H9 (cell line): ENCODE data around the gene TTC7B. TPM values are rescaled to one million over a fixed set of nuclear protein-coding genes. Genes with fewer than 3 reads are reported as not detected.

ENCODE experiments used
- DNase-seq: peaks from one replicate; pipeline ENCODE4 v3.0.0-alpha.2; 2017
- H2AFZ ChIP-seq: one replicate; pipeline ENCODE4 v1.6.1; 2013; ENCODE audit warnings: mild to moderate bottlenecking, low read length, control low read depth, moderate library complexity
- H2AK5ac ChIP-seq: 2 replicates; pipeline ENCODE4 v1.6.1; 2013; ENCODE audit warnings: low read length, control low read depth, mixed read lengths; ENCODE audit not compliant: insufficient read length
- H2BK120ac ChIP-seq: one replicate; pipeline ENCODE4 v1.6.1; 2013; ENCODE audit warnings: low read depth, mild to moderate bottlenecking, low read length, control low read depth, inconsistent platforms; ENCODE audit not compliant: poor library complexity, severe bottlenecking
- H2BK12ac ChIP-seq: 2 replicates; pipeline ENCODE4 v1.6.1; 2013; ENCODE audit warnings: low read length, control low read depth, mixed read lengths, low read depth; ENCODE audit not compliant: insufficient read length
- H2BK15ac ChIP-seq: 2 replicates; pipeline ENCODE4 v1.6.1; 2013; ENCODE audit warnings: low read depth, low read length, control low read depth
- H2BK20ac ChIP-seq: one replicate; pipeline ENCODE4 v1.6.1; 2013; ENCODE audit warnings: low read depth, mild to moderate bottlenecking, low read length, control low read depth, inconsistent platforms; ENCODE audit not compliant: poor library complexity, severe bottlenecking
- H2BK5ac ChIP-seq: 2 replicates; pipeline ENCODE4 v1.6.1; 2013; ENCODE audit warnings: low read length, control low read depth, mixed read lengths; ENCODE audit not compliant: insufficient read length
- H3K14ac ChIP-seq: 2 replicates; pipeline ENCODE4 v1.6.1; 2013; ENCODE audit warnings: low read length, control low read depth; ENCODE audit not compliant: insufficient read depth
- H3K18ac ChIP-seq: 2 replicates; pipeline ENCODE4 v1.6.1; 2013; ENCODE audit warnings: low read depth, mild to moderate bottlenecking, mixed read lengths, low read length, control low read depth; ENCODE audit not compliant: insufficient read length
- H3K23ac ChIP-seq: 2 replicates; pipeline ENCODE4 v1.6.1; 2013; ENCODE audit warnings: low read length, control low read depth, mixed read lengths, low read depth; ENCODE audit not compliant: insufficient read length
- H3K23me2 ChIP-seq: 2 replicates; pipeline ENCODE4 v1.6.1; 2013; ENCODE audit warnings: low read depth, mild to moderate bottlenecking, mixed read lengths, low read length, control low read depth; ENCODE audit not compliant: insufficient read length, poor library complexity, severe bottlenecking
- H3K27ac ChIP-seq: 2 replicates; pipeline ENCODE4 v1.5.1; 2013; ENCODE audit warnings: low read length, control low read depth, mixed read lengths, low read depth; ENCODE audit not compliant: insufficient read length
- H3K27me3 ChIP-seq: 2 replicates; pipeline ENCODE4 v1.6.1; 2013; ENCODE audit warnings: low read length, control low read depth, inconsistent platforms; ENCODE audit not compliant: insufficient read depth
- H3K4ac ChIP-seq: 2 replicates; pipeline ENCODE4 v1.6.1; 2013; ENCODE audit warnings: low read depth, mild to moderate bottlenecking, control low read depth, inconsistent platforms, low read length, moderate library complexity
- H3K4me1 ChIP-seq: 2 replicates; pipeline ENCODE4 v1.6.1; 2013; ENCODE audit warnings: low read length, control low read depth, inconsistent platforms; ENCODE audit not compliant: insufficient read depth
- H3K4me2 ChIP-seq: 2 replicates; pipeline ENCODE4 v1.6.1; 2013; ENCODE audit warnings: low read length, control low read depth, mixed read lengths; ENCODE audit not compliant: insufficient read length, insufficient read depth
- H3K56ac ChIP-seq: 2 replicates; pipeline ENCODE4 v1.6.1; 2013; ENCODE audit warnings: low read depth, mild to moderate bottlenecking, mixed read lengths, low read length, control low read depth; ENCODE audit not compliant: insufficient read length
- H3K79me1 ChIP-seq: 2 replicates; pipeline ENCODE4 v1.6.1; 2013; ENCODE audit warnings: low read depth, mild to moderate bottlenecking, moderate library complexity, low read length, control low read depth, inconsistent platforms; ENCODE audit not compliant: insufficient read depth, poor library complexity, severe bottlenecking
- H3K79me2 ChIP-seq: 2 replicates; pipeline ENCODE4 v1.6.1; 2013; ENCODE audit warnings: low read length, control low read depth, inconsistent platforms; ENCODE audit not compliant: insufficient read depth
- H3K9ac ChIP-seq: 2 replicates; pipeline ENCODE4 v1.6.1; 2013; ENCODE audit warnings: low read length, control low read depth, mixed read lengths; ENCODE audit not compliant: insufficient read length; ENCODE audit errors: extremely low read depth
- H3K9me3 ChIP-seq: one replicate; pipeline ENCODE4 v1.6.1; 2013; ENCODE audit warnings: low read depth, low read length, inconsistent platforms; ENCODE audit not compliant: control insufficient read depth
- H3T11ph ChIP-seq: one replicate; pipeline ENCODE4 v1.6.1; 2013; ENCODE audit warnings: mild to moderate bottlenecking, low read length, control low read depth, inconsistent platforms
- H4K20me1 ChIP-seq: one replicate; pipeline ENCODE4 v1.6.1; 2013; ENCODE audit not compliant: control insufficient read depth, insufficient read length, insufficient read depth
- H4K5ac ChIP-seq: 2 replicates; pipeline ENCODE4 v1.6.1; 2013; ENCODE audit warnings: low read depth, mild to moderate bottlenecking, mixed read lengths, low read length, control low read depth; ENCODE audit not compliant: insufficient read length
- H4K8ac ChIP-seq: replicated peaks from 2 replicates; pipeline ENCODE4 v1.6.1; 2013; ENCODE audit warnings: low read length, control low read depth, mixed read lengths, low read depth; ENCODE audit not compliant: insufficient read length
- H4K91ac ChIP-seq: 2 replicates; pipeline ENCODE4 v1.6.1; 2013; ENCODE audit warnings: low read depth, mild to moderate bottlenecking, moderate library complexity, mixed read lengths, low read length, control low read depth; ENCODE audit not compliant: insufficient read length
- H3K27ac Mint-ChIP-seq, 3 experiments: 2 replicates in 2 of 3; 3 replicates in 1 of 3; pipeline ENCODE4 v1.8.0; 2020 to 2021; ENCODE audit warnings: mixed read lengths in 3 of 3, mild to moderate bottlenecking in 1 of 3, moderate library complexity in 1 of 3
- H3K27me3 Mint-ChIP-seq: 2 replicates; pipeline ENCODE4 v1.8.0; 2021; ENCODE audit warnings: low read depth, mild to moderate bottlenecking, moderate library complexity, mixed read lengths
- H3K36me3 Mint-ChIP-seq, 3 experiments: 2 replicates in 2 of 3; 3 replicates in 1 of 3; pipeline ENCODE4 v1.8.0; 2020 to 2021; ENCODE audit warnings: low read depth in 3 of 3, mixed read lengths in 3 of 3; ENCODE audit not compliant: insufficient read depth in 1 of 3
- H3K4me1 Mint-ChIP-seq, 2 experiments: 2 replicates each; pipeline ENCODE4 v1.8.0; 2020; ENCODE audit warnings: mixed read lengths in 2 of 2
- H3K4me3 Mint-ChIP-seq, 2 experiments: 2 replicates in 1 of 2; 3 replicates in 1 of 2; pipeline ENCODE4 v1.8.0; 2020 to 2021; ENCODE audit warnings: mild to moderate bottlenecking in 2 of 2, mixed read lengths in 2 of 2, moderate library complexity in 1 of 2
- H3K9me3 Mint-ChIP-seq, 2 experiments: 2 replicates in 1 of 2; 3 replicates in 1 of 2; pipeline ENCODE4 v1.8.0; 2020; ENCODE audit warnings: mild to moderate bottlenecking in 2 of 2, mixed read lengths in 2 of 2, moderate library complexity in 1 of 2
- CTCF ChIP-seq: fragments of 200-600 bp; sonication (generic); conservative IDR thresholded peaks from 3 replicates; pipeline ENCODE4 v1.8.0; 2021; ENCODE audit warnings: antibody characterized with exemption, mild to moderate bottlenecking
- WGBS: extraction: QIAGEN DNeasy Blood & Tissue Kit; methylation state at CpG from one replicate; pipeline ENCODE4 v1.1.7; 2013; ENCODE audit warnings: missing lambda C conversion rate, low lambda C conversion rate, mixed read lengths; ENCODE audit not compliant: insufficient read length; ENCODE audit errors: extremely low coverage; 5-methylcytosine and 5-hydroxymethylcytosine counted together
- total RNA-seq: library from RNA; stranded (reverse); gene quantifications from 2 replicates; pipeline ENCODE4 v1.2.1, GENCODE V29; 2021

The TTC7B gene
- total RNA-seq, 1 experiment from 2014 or later: 33.7 TPM

- H3T11ph ChIP-seq: no peak overlapping the region
- no peak overlapping the region for H3K4me2 ChIP-seq
- H2BK20ac ChIP-seq: no peak overlapping the region
- no peaks in the 10 kb centered on the region for H3K9me3 ChIP-seq
- no peaks in the 10 kb centered on the region for H3K4me1 ChIP-seq
- DNase-seq: no peak
- H2AFZ ChIP-seq: no peak overlapping the region
- no peak overlapping the region for H3K18ac ChIP-seq
- H3K9me3 Mint-ChIP-seq: no peaks in the 10 kb centered on the region
- no peak overlapping the region for H2BK12ac ChIP-seq
- H4K8ac ChIP-seq: no peak overlapping the region
- no peak for TF ChIP-seq CTCF
- H3K4me3 Mint-ChIP-seq: no peak overlapping the region
- H2BK120ac ChIP-seq: no peak overlapping the region
- H3K9ac ChIP-seq: no peak overlapping the region
- H2BK5ac ChIP-seq: no peak overlapping the region
- H4K91ac ChIP-seq: no peak overlapping the region
- no peak overlapping the region for H3K4ac ChIP-seq
- no peak overlapping the region for H3K14ac ChIP-seq
- H3K79me1 ChIP-seq: no peaks in the 10 kb centered on the region
- no peaks in the 10 kb centered on the region for H3K27me3 ChIP-seq
- no peaks in the 10 kb centered on the region for H3K79me2 ChIP-seq
- H4K5ac ChIP-seq: no peak overlapping the region
- H3K23me2 ChIP-seq: no peaks in the 10 kb centered on the region
- no peak overlapping the region for H2BK15ac ChIP-seq
- no peak overlapping the region for H3K56ac ChIP-seq
- no peaks in the 10 kb centered on the region; the same call in 1 of the 2 replicates for H3K27me3 Mint-ChIP-seq
- no peak overlapping the region for H3K27ac Mint-ChIP-seq
- no peak overlapping the region for H2AK5ac ChIP-seq
- WGBS: no CpG with 5 or more reads among the region's 2 CpGs
- no peak overlapping the region for H3K27ac ChIP-seq
- H4K20me1 ChIP-seq: no peaks in the 10 kb centered on the region
- no peak overlapping the region for H3K23ac ChIP-seq
- no peaks in the 10 kb centered on the region for H3K36me3 Mint-ChIP-seq
- peaks cover 7% of the 10 kb centered on the region in 2 experiments for H3K4me1 Mint-ChIP-seq
Measured at GRCh38 chr14:90864741-90865140, 48.5 kb upstream of the TTC7B start.
